ENCODE measurements around the gene RMDN3.

The RMDN3 gene

DNA sequence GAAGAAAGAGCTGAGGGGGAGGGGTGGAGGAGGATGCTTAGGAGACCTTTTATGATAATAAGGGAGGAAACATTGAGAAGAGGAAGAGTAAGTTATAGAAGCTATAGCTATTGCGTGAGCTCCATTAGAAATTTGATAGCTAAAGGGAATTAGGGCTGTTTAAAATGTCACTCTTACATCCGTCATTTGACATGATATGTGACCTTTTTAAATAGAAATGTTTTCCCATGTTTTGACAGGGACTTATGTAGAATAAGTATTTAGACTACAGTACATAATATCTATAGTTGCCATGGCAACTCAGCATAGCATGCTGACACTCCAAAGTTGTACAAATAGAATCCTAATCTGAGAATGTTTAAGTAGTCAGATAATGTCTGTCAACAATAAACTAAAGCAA is 40.9 kb downstream of the RMDN3 start:
- H3K4me3 ChIP-seq (ENCODE audit: low read length): no peak overlapping the region
- DNase-seq (ENCODE audit: low read depth, low spot score): no peak

DNA sequence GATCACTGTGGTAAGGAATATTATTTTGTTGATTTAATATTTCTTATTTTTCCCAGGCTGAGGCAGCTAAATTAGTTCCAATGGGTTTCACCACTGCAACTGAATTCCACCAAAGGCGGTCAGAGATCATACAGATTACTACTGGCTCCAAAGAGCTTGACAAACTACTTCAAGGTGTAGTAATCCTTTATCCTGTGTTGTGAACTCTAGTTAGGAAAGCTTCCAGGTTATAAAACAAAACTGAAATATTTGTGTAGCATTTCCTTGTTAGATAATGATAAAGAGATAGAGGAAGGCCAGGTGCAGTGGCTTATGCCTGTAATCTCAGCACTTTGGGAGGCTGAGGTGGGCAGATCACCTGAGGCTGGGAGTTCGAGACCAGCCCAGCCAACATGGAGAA is 48.9 kb downstream of the RMDN3 start:
- no peak for DNase-seq (ENCODE audit: low read depth, low spot score)
- H3K4me3 ChIP-seq (ENCODE audit: low read length): no peak overlapping the region

DNA sequence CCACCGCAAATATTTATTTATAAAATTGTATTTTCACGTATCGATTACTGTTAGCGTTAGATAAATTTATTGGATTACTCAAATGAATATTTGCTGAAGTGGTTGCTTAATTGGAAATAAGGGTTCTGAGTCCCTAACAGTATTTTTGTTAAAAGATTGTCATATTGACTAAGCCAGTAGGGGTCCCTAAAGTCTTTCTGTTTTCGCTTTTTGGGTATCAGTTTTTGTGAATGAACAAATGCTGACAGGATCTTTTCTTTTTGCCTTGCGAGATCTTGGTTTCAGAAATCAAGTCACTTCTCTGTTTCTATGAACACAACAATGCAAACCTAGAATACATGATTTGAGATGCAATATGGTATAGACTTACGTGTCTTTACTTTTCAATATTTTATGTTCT is 53.0 kb downstream of the RMDN3 start:
- DNase-seq (ENCODE audit: low read depth, low spot score): peak; percentile 16
- no peak overlapping the region for H3K4me3 ChIP-seq (ENCODE audit: low read length)

DNA sequence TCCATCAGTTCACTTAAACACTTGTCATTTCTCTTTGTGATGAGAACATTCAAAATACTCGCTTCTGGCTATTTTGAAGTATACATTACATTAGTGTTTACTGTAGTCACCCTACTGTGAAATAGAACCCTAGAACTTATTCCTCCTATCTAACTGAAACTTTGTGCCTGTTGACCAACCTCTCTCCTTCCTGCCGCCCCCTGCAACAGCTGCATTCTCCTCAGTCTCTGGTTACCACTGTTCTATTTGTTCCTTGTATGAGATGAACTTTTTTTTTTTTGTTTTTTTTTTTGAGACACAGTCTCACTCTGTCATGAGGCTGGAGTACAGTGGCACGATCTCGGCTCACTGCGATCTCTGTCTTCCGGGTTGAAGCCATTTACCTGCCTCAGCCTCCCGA is 57.1 kb downstream of the RMDN3 start:
- DNase-seq (ENCODE audit: low read depth, low spot score): no peak
- no peak overlapping the region for H3K4me3 ChIP-seq (ENCODE audit: low read length)

DNA sequence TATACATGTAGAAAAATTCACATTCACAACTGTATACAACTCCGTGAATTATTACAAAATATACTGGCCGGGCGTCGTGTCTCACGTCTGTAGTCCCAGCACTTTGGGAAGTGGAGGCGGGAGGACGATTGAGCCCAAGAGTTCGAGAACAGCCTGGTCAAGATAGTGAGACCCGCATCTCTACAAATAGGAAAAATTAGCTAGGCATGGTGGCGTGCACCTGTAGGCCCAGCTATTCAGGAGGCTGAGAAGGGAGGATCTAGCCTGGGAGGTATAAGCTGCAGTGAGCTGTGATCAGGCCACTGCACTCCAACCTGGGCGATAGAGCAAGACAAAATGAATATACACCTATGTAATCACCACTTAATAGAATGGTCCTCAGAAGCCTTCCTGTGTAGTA is 58.8 kb downstream of the RMDN3 start:
- DNase-seq (ENCODE audit: low read depth, low spot score): no peak
- peak overlapping the region; percentile 91 for H3K4me3 ChIP-seq (ENCODE audit: low read length)

DNA sequence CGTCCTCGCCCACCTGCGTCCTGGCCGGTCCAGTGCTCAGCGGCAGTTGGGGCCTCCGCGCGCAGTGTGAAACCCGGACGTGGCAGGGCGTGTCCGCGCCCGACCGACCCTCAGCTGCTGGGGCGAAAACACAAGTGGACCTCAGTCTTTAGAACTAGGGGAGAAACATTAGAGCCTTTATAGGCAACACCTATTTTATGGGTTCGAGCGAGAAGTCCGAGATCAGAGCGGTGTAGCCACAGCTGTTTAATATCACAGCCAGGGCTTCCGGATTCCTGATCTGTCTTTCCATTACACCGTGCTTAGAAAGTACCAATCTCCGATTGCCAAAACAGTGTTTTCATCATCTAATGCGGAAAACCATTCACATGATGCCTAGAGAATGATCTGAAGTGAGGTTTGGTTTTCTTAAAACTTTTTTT is 59.6 kb downstream of the RMDN3 start:
- no peak for DNase-seq (ENCODE audit: low read depth, low spot score)
- peak overlapping the region; percentile 91 for H3K4me3 ChIP-seq (ENCODE audit: low read length)

DNA sequence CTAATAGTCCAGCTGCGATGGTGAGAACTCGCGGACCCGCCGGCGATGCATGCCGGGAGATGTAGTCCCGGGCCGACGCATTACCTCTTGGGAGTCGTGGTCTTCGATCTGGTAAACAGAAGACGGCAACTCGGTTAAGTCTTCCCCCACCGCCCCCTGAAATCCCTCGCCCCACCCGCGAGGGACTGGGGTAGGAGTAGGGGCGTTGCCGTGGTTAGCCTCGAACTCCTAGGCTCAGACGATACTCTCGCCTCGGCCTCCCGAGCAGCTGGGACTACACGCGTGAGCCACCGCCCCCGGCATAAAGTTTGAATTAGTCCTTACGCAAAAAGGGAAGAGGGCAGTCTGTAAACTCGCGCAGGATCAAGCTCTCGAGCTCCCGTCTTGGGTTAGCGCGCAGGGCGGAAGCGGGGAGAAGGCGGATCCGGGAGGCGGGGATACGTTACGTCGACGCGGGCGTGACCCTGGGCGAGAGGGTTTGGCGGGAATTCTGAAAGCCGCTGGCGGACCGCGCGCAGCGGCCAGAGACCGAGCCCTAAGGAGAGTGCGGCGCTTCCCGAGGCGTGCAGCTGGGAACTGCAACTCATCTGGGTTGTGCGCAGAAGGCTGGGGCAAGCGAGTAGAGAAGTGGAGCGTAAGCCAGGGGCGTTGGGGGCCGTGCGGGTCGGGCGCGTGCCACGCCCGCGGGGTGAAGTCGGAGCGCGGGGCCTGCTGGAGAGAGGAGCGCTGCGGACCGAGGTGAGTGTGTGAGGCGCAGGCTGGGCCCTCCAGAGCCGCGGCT is 60.2 kb downstream of the RMDN3 start, which contains the start of gene RAD51:
Gene RAD51 (plus strand): TSS at position 487 of the 781 bp plus-strand sequence. CDS start 3,585 bp downstream, outside the sequence.
- peak within 1 kb of the TSS; percentile 91 for H3K4me3 ChIP-seq (ENCODE audit: low read length)
- DNase-seq (ENCODE audit: low read depth, low spot score): peak; percentile 91

DNA sequence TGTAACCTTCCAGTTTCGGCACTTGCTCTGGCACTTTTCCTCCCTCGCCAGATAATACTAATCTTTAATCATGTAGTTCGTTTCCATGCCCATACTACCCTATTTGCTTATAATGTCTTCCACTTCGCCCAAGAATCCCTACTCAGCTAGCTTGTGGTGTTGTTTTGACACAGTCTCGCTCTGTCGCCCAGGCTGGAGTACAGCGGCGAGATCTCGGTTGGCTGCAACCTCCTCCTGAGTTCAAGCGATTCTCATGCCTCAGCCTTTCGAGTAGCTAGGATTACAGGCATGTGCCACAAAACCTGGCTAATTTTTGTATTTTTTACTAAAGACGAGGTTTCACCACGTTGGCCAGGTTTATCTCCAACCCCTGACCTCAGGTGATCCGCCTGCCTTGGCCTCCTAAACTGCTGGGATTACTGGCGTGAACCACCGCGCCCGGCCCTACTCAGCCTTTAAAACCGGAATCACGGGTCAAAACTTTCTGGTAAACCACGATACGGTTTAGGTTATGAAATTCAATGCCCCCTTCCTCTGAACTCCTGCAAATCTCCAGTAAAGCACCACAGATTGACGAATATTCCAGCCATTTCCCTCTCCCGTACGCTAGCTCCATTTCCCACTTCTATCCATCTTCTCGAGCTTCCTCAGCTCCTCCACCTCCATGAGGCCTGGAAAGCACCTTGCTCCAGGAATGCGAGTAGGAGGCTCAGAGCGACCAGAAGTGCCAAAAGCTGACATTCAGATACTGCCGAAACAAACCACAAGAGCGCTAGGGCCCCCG is 61.0 kb downstream of the RMDN3 start:
- no peak for DNase-seq (ENCODE audit: low read depth, low spot score)
- H3K4me3 ChIP-seq (ENCODE audit: low read length): peak overlapping the region; percentile 91

DNA sequence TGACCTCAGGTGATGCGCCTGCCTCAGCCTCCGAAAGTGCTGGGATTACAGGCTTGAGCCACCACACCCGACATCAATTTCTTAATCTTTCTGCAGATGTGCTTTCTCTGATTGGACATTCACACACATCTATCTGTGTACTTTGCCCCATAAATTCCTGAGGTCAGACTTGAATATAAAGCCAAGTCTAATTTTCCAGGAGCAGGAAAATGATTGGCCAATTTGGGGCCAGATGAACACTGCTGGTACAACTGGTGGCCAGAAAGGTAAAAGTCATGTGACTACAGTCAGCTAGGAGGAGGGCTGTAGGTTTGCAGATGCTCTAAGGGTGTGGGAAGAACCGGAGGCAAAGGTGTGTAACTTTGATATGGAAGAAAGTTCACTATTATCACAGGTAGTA is 63.3 kb downstream of the RMDN3 start:
- H3K4me3 ChIP-seq (ENCODE audit: low read length): no peak overlapping the region
- DNase-seq (ENCODE audit: low read depth, low spot score): no peak

DNA sequence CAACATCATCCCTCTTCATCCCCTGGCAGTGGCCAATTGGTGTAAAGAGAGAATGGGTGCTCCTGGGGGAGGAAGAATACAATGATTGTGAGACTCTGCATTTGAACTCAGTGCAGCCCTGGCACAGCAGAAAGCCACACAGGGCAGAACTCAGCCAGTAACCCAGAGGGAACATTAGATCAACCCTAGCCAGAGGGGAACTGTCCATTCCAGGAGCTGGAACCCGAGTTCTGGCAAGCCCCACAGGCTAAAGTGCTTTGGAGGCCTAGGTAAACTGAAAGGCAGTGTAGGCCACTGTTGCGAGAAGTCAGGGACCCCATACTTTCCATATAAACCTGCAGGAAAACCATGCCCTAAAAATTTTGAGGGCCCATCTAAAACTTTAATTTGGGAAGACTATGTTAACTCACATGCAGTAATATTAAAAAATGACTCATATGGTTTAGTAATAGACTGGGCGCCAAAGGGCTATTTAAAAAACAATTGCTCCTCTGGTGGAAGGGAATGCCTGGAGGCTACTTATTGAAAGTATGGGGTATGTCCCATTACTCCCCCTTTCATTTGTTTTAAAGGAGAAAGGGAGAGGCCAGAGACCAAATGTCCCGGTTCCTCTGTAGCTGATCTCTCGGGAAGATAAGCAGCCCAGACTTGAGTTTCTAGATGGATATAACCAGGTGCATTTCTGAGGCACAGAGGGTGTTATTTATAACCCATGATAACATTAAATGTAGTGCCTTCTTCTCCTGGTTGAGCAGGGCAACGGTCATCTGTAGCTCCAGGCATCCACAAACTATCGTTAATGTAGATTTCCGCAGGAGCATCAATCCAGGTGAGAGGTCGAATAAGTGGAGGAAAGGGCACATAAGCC is 65.9 kb downstream of the RMDN3 start:
- no peak for DNase-seq (ENCODE audit: low read depth, low spot score)
- H3K4me3 ChIP-seq (ENCODE audit: low read length): no peak overlapping the region

Measured in Jurkat, Clone E6-1 (cell line).